CD4-positive, alpha-beta T cell treated with Interleukin-15 for 1 hour (primary cell): ENCODE results near the gene ZNF215.
"Not testable (repeated sequence)": the region's sequence is repeated elsewhere in the genome, so short reads cannot be mapped to it uniquely, and the experiment has no call there.

Experiments
- DNase-seq: peaks from one replicate; pipeline ENCODE4 v3.0.0-alpha.2; 2020

Gene ZNF215

DNA sequence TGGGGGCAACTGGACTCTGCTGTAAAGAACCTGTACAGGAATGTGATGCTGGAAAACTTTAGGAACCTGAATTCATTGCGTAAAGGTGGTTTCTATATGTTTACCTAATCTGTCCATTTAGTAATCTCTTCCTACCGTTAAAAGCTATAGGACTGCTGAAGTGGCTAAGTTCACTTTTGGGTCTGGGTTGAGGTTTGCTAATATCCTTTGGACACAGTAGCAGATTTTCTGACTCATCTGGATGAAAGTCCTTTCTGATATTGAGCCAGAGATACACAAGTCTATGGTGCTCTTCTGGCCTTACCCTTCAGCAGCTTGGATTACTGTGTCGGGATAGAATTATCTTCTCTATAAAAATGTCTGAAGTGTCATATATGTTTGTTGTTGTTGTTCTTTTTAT, 16.9 kb downstream of the ZNF215 start:
- no peak for DNase-seq

GRCh38 chr11:6954248-6954647, 28.0 kb downstream of the ZNF215 start:
- not testable (repeated sequence) for DNase-seq

GRCh38 chr11:6962141-6962540, 35.9 kb downstream of the ZNF215 start:
- DNase-seq: no peak

GRCh38 chr11:6962673-6963072, 36.4 kb downstream of the ZNF215 start:
- no peak for DNase-seq

GRCh38 chr11:6968816-6969215, 42.6 kb downstream of the ZNF215 start:
- no peak for DNase-seq

DNA sequence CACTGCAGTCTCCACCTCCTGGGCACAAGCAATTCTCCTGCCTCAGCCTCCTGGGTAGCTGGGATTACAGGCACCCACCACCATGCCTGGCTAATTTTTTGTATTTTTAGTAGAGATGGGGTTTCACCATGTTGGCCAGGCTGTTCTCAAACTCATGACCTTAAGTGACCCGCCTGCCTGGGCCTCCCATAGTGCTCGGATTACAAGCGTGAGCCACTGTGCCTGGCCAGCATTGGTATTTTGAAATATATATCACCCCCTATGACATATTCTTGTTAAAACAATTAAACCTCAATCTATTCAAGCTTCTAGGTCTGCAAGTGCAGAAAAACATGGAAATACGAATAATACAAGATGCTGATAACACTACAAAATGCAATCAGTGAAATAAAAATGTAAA, 43.6 kb downstream of the ZNF215 start:
- not testable (repeated sequence) for DNase-seq

DNA sequence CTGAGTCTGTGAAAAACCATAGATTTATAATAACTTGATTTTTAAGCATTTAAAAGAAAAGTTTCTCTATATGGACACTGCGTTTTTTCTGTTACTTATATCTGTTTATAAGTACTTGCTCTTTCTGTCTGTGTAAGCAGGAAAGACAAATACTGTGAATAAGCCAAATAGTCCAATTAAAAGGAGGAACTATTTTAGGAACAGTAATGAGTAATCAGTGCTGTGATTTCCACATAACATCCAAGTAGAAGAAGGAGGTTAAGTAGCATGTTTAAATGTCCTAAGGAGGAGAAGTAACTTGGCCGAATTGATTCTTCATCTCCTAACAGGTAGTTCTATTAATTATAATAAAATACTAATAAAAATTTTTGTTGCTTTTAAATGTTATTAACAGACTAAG, 53.1 kb downstream of the ZNF215 start:
- no peak for DNase-seq

DNA sequence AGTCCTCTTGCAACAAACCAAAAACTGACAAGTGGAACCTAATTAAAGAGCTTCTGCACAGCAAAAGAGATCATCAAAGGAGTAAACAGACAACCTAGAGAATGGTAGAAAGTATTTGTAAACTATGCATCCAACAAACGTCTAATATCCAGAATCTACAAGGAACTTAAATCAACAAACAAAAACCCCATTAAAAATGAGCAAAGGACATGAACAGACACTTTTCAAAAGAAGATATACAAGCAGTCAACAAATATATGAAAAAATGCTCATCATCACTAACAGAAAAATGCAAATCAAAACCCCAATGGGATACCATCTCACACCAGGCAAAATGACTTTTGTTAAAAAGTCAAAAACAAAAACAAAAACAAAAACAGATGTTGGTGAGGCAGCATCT, 60.3 kb downstream of the ZNF215 start:
- DNase-seq: no peak

DNA sequence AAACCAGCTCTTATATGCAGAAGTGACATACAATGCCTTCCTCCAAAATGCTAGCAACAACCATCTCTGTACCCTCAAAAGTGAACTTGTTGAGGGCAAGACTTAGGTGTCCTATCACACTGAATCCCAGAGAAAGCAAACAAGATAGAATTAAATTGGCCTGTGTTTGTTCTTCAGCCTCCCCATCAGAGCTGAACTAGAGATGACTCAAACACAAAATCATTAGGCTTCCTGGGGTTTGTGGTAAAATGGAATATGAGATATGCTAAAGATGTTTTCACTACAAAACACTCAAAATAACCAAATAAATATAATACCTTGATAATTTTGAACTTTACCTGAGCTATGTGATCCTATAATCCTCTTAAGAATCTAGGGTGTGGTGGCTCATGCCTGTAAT, 62.3 kb downstream of the ZNF215 start:
- DNase-seq: no peak

DNA sequence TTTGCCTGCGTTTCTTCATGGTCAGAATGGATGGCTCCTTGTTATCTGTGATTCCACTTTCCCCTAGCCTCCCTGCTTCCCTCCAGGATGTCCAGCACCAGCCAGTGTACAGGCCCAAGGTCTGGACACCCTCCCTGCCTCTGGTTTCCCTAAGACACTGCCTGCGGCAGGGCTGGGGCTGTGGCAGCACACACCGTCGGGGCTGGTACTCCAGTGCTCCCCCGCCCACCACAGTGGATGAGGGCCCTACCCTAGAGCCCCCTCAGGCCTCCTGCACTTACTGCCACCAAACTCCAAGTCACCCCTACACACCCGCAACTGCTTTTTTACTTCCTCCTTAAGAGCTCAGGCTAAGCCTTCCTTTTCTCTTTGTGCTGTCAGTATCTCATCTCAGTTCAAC, 65.0 kb downstream of the ZNF215 start:
- DNase-seq: no peak

DNA sequence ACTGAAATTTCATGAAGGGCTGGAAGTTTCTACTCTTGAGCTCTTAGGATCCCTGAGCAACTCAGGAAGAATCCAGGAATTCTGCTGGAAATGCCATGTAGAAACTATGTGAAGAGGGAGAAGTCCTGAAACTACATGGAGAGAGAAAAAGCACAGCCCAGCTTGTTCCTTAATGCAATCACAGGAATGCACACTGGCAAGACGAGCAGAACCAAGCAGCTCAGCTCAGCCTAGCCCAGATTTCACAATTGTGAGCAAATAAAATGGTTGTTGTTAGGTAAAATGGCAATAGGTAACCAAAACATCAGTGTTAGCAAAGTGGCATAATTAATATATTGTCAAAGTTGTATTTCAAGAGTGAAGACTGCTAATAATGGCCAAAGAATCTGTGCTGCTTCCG, 65.8 kb downstream of the ZNF215 start:
- no peak for DNase-seq

- no peak for DNase-seq
Observed at GRCh38 chr11:6992457-6993417, 66.5 kb downstream of the ZNF215 start.

DNA sequence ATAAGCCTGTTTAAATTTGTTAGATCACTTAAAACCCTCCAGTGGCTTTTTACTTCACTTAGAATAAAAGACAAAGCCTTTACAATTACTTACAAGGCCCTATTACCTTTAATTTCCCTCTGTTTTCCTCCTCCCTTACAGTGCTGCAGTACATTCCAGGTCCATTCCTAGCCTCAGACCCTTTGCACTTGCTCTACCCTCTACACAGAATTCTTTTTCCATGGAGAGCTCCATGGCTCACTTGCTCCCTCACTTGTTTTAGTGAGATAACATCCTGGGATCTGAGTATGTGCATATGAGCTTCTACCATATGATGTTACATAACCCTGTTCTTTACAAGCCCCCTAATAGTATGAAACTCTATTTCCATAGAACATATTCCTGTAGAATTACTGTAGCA, 69.5 kb downstream of the ZNF215 start:
- no peak for DNase-seq

DNA sequence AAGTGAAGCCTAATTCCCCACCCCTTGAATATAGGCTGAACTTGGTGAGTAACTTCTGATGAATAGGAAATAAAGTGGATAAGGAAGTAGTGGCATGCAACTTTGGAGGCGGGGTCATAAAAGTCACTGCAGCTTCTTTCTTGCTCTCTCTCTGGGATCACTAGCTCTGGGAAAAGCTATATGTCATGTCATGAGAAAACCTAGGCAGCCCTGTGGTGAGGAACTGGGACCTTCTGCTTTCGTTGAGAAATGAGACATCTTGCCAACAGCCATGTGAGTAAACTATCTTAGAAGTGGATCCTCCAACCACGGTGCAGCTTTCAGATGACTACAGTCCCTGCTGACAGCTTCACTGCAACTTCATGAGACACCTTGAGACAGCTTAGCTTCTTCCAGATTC, 78.3 kb downstream of the ZNF215 start:
- no peak for DNase-seq
